NB4 (cell line): ENCODE data around the gene DTNB.

ENCODE experiments used
- DNase-seq: peaks from one replicate; pipeline ENCODE4 v3.0.0; 2010; ENCODE audit warnings: low read depth
- H3K4me3 ChIP-seq: one replicate; pipeline ENCODE4 v1.5.1; 2011; ENCODE audit warnings: mild to moderate bottlenecking, low read depth, low read length, moderate library complexity
- CTCF ChIP-seq: IDR thresholded peaks from one replicate; pipeline ENCODE4 v1.5.1; 2012; ENCODE audit warnings: low read depth, low read length
- MAX ChIP-seq: IDR thresholded peaks from 2 replicates; pipeline ENCODE4 v1.6.1; 2011; ENCODE audit warnings: low read depth, low read length
- MYC ChIP-seq: IDR thresholded peaks from 2 replicates; pipeline ENCODE4 v1.6.1; 2011; ENCODE audit warnings: low read depth, low read length
- POLR2A ChIP-seq: IDR thresholded peaks from 2 replicates; pipeline ENCODE4 v1.6.1; 2011; ENCODE audit warnings: mild to moderate bottlenecking; ENCODE audit not compliant: insufficient read length; ENCODE audit errors: extremely low read depth

Gene DTNB

GRCh38 chr2:25383806-25384205 is 289.6 kb downstream of the DTNB start:
- no peak for DNase-seq
- no peak overlapping the region for H3K4me3 ChIP-seq
- TF ChIP-seq CTCF (no peak), POLR2A (no peak), MYC (no peak)

- DNase-seq = no peak
- H3K4me3 ChIP-seq = no peak overlapping the region
- no peak for TF ChIP-seq MAX
- no peak for TF ChIP-seq POLR2A
- no peak for TF ChIP-seq MYC
- TF ChIP-seq CTCF = no peak
These were observed 291.9 kb downstream of the DTNB start for GRCh38 chr2:25381502-25381901.

GRCh38 chr2:25380586-25381375 is 292.6 kb downstream of the DTNB start:
- no peak for TF ChIP-seq MAX
- no peak for TF ChIP-seq POLR2A
- TF ChIP-seq CTCF = no peak
- no peak for TF ChIP-seq MYC
- H3K4me3 ChIP-seq = no peak overlapping the region
- DNase-seq = no peak

- no peak for TF ChIP-seq POLR2A
- TF ChIP-seq MYC = no peak
- no peak for TF ChIP-seq MAX
- no peak for TF ChIP-seq CTCF
- no peak for DNase-seq
- no peak overlapping the region for H3K4me3 ChIP-seq
These were observed 293.4 kb downstream of the DTNB start for GRCh38 chr2:25380023-25380422.

GRCh38 chr2:25379535-25379934 is 293.8 kb downstream of the DTNB start:
- H3K4me3 ChIP-seq = no peak overlapping the region
- DNase-seq = no peak
- TF ChIP-seq MYC = no peak
- TF ChIP-seq POLR2A = no peak
- no peak for TF ChIP-seq MAX
- TF ChIP-seq CTCF = no peak
